GM19468 (cell line): ENCODE data around the gene PRKCA.

Source experiments
- ATAC-seq: cut with Tn5 transposase; IDR thresholded peaks from one replicate; pipeline ENCODE4 v1.9.1; 2021; ENCODE audit warnings: mild to moderate bottlenecking, moderate library complexity, moderate number of reproducible peaks; ENCODE audit not compliant: unreplicated experiment; ENCODE audit errors: extremely low read depth

PRKCA gene

GRCh38 chr17:66551839-66552238 lies 249.4 kb downstream of the PRKCA start:
- no peak for ATAC-seq

- no peak for ATAC-seq
These were observed 250.0 kb downstream of the PRKCA start for GRCh38 chr17:66552371-66552770.

DNA sequence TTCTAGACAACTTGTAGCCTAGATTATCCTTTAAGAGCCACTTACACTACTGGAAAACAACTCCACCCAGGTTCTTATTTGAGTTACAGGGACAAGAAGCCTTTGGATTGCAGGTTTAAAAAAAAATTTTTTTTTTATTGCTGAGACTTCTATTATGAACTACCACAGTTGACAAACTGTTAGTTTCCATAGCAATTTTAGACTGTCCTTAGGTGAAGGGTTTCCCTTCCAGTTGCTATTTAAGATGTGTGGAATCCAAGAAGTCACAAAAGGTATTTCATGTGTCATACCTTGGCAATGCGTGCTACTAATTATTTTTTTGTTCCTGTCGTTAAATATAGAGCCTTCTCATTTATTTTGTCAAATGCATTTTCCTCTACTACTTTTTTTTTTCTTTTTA lies 253.2 kb downstream of the PRKCA start:
- ATAC-seq = no peak

DNA sequence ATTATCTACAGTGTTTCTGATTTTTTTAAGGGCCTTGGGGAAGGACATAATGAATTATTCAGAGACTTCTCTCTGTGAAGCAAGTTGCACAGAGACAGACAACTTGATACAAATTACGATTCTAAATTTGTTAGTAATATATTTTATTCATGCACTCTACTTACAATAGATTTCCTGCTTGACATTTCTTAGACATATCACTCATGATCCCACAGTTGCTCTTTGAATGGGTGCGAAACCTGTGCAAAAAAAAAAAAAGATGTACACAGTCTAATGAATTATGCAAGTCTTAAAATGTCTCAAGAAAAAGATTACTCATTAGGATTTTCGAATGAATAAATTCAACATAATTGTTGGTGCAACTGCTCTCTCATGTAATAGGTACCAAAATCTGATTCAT lies 254.8 kb downstream of the PRKCA start:
- no peak for ATAC-seq

GRCh38 chr17:66557886-66558285 lies 255.5 kb downstream of the PRKCA start:
- no peak for ATAC-seq

- no peak for ATAC-seq
These were observed 258.3 kb downstream of the PRKCA start for GRCh38 chr17:66560691-66561090.

- ATAC-seq = no peak
These were observed 259.7 kb downstream of the PRKCA start for GRCh38 chr17:66562119-66562518.

DNA sequence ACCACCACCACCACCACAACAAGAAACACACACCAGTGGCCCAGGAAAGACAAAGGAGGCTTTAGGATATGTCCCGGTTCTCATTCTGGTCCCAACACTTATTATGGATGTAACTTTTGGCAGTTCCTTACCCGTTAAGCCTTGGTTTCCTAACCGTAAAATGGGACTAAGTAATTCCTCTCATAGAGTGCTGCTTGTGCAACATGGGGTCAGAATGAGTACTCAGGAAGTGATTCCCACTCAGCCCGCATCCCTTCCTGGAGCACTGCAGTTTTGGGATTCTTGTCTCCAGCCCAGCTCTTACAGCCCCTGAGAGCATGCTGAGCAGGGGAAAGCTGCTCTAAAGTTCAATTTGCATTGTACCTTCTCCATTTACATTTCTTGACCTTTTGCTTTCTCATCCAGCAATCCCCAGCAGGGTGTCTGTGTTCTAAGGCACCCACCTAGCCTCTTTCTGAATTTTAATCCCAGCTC lies 262.6 kb downstream of the PRKCA start:
- ATAC-seq = no peak

DNA sequence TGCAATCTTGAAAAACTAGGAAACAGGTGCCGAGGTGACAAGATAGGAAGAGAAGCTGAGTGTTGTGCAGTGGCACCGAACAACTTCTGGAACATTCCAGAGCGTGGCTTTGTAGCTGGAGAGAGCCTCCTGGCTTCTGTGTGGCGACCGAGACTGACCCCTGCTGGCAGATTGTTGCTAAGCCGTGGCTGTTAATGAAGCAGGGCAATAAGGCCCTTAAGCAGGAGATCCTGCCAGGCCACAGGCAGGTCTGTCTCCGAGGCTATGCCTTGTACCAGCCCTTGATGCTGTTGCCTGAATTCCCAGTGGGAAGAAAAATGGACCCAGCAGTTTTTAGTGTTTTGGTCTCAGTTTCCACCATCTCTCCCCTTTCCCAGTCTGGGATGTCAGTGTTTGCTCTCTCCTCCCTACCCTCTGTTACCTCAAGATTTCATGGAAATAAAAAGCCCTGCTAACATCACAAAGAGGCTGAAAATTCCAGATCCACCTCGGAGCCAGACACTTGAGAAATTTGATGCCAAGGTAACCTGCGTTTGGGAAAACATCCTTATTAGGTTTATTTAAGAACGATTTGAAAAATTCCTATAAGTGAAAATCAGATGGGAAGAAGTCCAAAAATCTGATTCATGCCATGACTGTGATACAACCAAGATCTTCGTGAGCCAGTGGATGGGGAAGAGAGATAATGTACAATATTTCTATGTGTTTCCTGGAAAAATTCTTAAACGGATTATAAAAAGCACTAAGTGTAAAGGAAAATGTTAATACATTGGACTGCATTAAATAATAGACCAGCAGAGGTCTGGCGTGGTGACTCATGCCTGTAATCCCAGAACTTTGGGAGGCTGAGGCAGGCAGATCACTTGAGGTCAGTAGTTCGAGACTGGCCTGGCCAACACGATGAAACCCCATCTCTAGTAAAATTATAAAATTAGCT lies 265.1 kb downstream of the PRKCA start:
- no peak for ATAC-seq

DNA sequence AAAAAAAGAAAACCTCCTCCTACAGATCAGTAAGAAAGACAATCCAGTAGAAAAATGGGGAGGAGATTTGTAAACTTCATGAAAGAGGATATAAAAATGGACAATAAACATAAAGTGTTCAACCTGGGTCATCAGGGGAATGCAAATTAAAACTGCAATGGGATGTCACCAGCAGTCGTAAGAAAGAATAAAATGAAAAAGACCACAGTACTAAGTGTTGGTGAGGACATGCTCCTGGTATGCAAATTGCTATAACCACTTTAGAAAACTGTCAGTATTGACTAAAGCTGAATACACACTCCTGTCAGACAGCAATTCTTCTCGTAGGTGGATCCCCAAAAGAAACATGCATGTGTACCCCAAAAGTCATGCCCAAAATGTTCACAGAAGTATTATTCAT lies 267.2 kb downstream of the PRKCA start:
- no peak for ATAC-seq

DNA sequence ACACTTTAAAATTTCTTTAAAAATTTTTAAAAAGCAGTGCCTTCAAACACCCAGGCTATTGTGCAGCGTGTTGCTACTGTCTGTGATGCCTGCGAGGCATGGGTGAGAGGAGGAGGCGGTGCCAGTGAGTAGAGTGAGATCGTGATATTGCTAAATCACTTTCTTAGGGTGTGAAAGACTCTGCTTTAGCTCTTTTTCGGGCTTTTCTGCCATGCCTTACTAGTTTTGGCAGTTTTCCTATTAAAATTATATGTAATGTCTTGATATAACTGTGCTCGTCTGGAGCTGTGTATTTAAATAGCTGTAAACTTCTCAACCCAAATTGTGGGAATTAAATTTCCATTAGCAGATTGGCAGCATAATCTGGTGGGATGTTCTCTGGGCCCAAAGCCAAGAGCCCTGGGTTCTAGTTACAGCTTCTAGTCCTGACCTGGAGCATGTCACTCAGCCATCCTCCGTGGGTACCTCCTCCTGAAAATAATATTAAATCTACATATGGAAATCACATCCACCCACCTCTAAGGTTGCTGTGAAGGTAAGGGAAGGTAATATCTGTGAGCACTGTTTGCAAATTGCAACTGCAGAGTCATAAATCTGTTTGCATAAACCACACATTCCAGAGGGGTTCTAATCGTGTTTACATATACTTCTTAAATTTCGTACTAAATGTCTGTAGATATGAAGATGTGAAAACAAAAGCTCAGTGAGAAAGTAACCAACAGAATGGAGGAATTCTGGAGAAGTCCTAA lies 268.2 kb downstream of the PRKCA start:
- no peak for ATAC-seq

DNA sequence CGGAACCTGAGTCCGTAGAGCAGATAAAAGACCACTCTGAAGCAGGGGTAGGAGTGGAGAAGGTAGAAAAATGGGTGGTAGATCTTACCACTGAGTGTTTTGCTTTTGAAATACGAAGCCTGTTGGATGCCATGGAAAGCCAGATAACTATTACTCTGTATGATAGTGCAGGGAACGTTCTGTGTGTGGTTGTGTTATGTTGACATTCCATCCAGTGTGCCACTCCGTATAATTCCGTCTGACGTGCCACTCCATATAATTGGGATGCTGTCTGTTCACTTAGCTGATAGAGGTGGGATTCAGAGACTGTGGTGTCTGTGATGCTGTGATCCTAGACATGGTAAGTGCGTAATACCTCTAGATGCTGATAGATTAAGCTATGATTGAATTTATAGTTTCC lies 269.3 kb downstream of the PRKCA start:
- ATAC-seq = no peak

DNA sequence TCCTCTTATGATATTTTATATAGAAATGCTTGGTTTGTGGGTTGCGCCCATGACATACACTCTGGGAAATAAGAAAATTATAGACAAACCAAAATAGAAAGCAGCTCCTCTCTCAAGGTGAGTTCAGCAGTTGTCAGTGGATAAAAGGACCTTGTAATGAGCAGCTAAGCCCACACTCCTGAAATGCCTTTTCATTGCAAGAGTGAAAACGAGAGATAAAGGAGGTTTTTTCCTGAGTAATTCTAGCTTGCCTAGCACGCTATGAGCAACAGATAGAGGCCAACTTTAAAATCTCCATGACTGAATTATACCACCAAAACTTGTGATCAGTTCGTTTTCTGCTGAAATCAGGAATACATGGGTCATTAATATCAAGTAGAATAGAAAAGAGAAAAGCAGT lies 270.7 kb downstream of the PRKCA start:
- ATAC-seq = no peak

DNA sequence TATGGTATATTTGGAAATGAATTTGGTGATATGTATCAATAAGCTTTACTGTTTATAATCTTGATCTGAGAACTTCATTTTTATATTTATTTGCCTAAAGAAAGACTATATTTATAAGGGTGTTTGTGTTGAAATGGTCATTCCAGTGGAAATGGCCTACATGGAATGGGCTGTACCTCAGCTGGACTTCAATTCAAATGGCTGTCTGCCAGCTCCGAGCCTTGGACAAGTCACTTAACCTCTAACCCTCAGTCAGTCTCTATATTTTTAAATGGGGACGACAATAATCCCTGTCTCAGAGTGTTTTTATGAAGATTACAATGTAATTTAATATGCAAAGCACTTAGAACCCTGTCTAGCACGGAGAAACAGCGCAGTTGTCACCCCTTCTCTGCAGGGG lies 271.7 kb downstream of the PRKCA start:
- ATAC-seq = no peak

GRCh38 chr17:66576473-66576872 lies 274.1 kb downstream of the PRKCA start:
- ATAC-seq = no peak

GRCh38 chr17:66577041-66577440 lies 274.6 kb downstream of the PRKCA start:
- ATAC-seq = no peak

DNA sequence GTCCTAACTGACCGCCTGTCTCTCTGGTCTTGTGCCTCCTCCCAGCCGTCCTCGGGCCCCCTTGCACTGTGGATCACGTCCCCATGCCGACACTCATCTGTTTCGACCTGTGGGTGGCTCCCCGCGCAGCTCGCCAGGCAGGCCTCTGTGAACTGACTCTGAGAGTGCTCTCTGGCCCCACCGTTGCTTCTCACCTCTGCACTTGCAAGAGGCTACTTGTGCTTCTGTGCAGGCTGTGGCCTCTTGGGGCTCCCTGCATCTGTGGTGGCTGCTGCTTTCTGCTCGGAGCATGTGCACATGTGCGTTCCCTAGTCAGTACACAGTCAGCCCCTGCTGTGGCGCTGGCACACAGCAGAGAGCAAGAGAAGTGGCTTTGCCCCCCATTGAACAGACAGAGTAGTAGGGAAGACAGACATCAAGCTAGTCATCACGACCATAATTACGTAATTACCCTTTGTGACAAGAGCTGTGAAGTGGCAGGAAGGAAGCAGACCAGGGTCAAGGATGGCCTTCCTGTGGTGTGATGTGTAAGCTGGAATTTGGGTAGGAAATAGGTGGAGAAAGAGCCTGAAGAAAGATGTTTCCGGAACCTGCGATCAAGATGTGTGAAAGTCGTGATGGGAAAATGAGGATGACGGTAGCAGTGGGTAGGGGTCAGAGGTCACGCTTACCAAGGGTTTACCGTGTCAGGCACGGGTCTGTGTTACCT lies 276.5 kb downstream of the PRKCA start:
- no peak for ATAC-seq

GRCh38 chr17:66579556-66579955 lies 277.1 kb downstream of the PRKCA start:
- no peak for ATAC-seq

DNA sequence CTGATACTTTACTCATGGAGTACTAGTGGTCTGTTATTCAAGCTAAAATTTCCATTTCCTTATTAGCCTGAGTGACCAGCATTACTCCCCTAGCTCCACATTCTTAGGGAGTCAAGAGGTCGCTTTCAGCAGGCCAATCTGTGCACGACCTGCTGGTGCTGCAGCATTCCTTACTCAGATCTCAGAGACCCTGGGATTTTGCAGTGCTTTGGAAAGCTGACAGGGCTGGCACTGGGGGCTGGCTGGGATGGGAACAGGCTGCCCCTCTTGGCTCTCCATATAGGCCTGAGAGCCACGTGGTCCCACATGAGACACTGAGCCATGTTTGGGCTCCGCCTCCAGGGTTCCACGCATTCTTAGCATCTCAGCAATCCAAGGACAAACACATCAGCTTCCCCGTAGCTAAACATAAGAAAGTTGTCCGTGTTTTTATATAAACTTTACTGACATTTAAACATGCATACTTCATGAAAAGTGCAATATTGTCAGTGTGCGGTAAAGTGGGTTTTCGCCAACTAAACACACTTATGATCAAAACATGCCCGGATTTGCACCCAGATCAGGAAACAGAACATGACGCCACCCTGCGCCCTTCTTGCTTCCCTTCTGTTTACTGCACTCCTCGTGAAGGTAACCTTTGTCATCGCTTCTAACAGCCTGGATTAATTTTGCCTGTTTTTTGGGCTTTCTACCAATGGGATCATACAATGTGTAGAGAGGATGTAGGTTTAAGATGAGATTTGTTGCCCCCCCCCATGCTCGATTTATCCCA lies 278.0 kb downstream of the PRKCA start:
- ATAC-seq = no peak

DNA sequence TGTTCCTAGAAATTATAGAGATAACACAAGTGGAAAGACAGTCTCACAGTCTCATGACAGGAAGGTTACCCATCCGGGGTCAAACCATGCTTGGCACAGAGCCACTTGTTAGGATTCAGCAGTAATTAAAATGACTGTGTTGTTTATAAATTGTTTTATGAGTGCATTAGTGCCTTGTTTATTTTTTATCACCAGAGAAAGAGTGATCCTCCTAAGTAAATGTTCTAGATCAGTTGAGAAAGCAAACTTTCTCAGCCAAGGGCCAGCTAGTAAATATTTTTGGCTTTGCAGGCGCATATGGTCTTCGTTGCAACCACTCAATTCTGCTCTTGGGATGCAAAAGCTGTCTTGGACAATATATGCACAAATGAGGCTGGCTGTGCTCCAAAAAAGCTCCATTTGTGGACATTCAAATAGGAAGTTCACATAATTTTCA lies 278.6 kb downstream of the PRKCA start:
- ATAC-seq = no peak
